Measurements from ENCODE around the gene PLD6.
"Not testable (repeated sequence)": the region's sequence is repeated elsewhere in the genome, so short reads cannot be mapped to it uniquely, and the experiment has no call there.

The PLD6 gene

DNA sequence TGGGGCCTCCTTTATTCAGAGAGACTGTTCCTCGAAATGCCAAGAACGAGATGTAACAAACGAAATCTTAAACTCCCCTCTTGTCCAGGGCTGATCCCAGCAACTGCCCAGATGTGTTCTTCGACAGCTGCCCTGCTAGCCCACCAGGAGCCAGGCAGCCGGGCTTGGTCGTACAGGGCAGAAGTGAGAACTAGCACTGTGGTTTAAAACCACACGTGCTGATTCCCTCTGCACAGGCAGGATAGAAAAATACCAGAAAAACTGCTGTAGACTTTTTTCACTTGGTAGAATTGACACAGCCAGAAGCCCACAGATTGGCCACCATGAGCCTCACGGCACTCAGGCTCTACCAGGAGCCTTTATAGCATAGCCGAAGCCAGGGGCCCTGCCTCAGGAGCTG is 33.1 kb downstream of the PLD6 start:
- no peak for DNase-seq

DNA sequence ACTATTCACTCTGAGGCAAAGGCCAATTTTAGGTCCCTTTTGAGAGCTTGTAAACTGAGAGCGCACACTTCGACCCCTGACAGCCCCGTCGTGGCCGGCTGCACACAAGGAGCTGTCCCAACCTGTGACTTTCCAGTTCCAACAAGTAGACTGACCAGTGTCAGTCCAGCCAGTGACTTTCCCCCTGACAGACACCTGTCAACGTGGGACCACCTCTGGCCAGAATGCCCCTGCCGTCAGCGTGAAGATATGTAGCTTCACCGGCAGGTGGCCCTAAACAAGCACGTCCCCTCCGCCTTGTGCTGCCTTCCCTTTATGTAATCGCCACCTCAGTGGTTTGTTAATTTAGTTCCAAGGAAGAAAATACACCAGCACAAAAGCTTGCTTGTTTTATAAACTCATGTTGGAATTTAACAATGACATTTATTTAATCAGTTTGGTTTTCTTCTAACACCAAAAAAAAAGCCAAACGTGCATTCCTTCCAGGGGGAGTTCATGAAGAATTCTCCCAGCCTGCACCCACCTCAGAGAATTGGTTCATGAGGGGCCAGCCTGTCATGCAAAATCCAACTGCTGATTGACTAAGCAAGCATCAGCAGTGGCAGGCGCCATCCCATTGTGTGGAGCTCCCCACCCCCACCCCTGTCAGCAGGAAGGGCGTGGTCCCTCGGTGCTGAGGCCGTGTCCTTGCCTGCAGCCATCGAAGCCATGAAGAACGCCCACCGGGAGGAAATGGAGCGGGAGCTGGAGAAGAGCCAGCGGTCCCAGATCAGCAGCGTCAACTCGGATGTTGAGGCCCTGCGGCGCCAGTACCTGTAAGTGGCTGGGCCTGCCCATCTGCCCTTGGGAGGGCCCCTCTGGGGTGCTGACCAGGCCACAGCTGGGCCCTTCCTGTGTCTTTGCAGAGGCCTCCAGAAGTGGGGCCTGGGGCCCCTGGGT is 33.9 kb downstream of the PLD6 start:
- DNase-seq, result no peak

DNA sequence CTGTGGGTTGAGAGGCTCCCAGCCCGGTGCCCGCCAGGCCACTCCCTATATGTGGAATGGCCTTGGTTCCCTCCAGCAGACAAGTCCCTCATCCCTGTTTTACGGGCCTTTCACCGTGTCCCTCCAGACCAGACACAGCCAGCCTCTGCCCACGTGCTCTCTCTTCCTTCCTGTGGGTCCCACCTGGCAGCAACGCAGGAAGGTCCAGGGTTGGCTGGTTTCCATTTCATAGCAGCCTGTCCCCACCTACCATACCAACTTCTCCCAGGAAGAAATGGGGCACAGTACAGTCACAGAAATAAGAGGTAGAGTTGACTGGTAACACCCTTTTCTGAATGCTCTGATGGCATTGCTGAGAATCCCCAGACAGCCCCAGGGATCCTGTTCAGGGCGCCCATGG is 34.9 kb downstream of the PLD6 start:
- no peak for DNase-seq

DNA sequence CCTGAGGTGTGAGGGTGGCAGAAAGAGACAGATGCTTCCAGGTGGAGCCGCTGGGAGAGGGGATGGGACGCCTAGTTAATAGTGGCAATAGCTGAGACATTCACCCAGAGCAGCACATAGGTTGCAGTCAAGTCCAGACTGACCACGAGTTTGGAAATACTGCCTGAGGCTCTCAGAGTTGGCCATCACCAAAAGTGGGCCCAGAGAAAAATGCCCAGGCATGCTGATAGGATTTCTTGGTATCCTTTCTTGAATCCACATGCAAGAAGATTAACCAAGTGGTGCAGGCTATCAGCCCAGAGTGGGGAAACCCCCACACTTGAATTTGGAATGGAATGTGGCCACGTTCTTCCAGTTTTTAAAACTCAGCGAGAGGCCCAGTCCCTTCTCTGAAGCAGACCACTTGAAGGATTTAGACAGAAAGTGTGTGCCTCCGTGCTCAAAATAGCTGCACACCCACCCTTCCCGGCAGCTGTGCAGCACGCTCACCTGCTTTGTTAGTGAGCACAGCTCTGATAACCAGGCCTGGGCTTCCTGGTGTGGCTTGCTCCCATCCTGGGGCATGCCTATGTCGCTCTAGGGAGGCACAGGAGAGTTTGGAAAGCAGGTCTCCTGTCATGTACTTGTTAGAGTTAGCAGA is 35.7 kb downstream of the PLD6 start:
- no peak for DNase-seq

DNA sequence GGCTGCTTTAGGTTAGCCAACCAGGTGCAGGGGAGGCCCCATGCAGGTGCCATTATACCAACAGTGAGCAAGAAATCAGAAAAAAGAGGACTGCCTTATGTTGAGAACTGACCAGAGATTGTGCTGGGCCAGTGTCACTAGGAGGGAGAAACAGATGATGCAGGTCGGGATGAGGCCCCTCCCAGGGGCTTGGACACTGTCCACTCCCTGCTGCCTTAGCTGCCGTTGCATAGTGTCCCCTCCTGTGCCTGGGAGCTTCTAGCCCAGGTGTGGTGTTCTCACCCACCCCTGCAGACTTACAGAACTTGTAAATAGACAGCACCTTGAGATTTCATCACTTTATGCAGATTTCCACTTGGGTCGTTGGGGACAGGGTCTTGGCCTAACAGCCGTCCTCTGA is 36.7 kb downstream of the PLD6 start:
- DNase-seq, result no peak

DNA sequence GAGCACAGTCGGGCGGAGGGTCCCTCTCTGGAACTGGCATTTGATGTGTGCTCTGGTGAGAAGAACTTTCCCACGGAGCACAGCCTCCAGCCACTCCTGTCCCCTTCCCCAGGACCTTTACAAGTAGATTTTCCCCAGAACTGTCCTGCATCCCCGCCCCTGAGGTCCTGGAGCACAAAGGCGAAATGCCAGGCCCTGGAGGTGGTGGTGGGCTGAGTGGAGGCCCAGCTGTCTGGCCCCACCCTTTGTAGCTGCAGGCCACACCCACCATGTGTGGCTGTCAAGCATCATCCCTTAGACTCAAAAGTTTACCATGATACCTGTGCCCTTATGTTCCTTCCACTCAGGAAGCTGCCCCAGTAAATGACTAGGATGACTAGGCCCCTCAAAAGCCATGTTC is 37.7 kb downstream of the PLD6 start:
- DNase-seq, result no peak

DNA sequence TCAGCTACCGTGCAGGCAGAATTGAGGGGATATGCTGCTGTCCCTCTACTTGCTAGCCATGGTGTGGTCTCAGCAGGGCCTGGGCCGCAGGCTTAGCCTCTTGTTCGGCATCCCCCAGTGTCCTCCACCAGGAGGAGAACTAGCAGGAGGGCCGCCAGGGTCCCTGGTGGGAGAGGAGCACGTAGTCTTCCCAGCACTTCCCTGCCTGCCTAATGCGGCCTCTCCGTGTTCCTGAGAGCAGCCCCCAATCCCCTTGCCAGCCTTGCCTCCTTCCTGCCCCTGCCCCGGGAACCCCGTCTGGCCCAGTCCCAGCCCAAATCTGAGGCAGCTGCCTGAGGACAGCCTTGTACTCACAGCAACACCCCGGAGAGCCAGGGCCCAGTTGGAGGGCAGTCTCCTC is 38.1 kb downstream of the PLD6 start:
- no peak for DNase-seq

DNA sequence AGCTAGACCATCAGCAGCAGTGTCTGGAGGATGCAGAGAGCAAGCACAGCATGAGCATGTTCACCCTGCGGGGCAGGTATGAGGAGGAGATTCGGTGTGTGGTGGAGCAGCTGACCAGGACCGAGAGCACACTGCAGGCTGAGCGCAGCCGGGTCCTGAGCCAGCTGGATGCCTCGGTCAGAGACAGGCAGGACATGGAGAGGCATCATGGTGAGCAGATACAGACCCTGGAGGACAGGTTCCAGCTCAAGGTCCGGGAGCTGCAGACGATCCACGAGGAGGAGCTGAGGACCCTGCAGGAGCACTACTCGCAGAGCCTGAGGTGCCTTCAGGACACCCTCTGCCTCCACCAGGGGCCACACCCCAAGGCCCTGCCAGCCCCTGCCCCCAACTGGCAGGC is 38.8 kb downstream of the PLD6 start:
- DNase-seq, result no peak

DNA sequence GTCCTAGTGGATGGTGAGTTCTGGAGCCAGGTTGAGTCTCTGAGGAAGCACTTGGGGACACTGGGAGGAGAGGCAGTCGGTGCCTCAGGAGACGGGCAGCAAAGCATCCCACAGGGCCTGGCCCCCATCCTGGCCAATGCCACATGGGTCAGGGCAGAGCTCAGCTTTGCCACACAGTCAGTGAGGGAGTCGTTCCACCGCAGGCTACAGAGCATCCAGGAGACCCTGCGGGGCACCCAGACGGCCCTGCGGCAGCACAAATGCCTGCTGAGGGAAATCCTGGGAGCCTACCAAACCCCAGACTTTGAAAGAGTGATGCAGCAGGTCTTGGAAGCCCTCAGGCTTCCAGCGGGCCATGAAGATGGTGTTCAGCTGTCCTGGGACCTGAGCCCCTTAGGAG is 39.7 kb downstream of the PLD6 start:
- no peak for DNase-seq

DNA sequence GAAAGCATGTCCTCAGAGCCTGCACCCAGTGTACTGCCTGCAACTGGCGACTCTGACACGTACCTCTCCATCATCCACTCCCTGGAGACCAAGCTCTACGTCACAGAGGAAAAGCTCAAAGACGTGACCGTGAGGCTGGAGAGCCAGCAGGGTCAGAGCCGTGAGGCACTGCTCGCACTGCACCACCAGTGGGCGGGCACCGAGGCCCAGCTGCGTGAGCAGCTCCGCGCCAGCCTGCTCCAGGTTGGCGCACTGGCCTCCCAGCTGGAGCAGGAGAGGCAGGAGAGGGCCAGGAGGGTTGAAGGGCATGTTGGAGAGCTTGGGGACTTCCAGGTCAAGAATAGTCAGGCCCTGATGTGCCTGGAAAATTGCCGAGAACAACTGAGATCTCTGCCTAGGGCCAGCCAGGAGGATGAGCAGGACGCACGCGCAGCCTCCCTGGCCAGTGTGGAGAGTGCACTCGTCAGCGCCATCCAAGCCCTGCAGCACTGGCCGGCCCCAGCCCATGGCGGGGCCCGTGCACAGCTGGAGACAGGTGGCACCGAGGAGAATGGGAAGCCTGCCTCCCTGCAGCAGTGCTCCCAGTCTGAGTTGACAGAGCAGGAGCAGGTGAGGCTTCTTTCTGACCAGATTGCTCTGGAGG is 40.3 kb downstream of the PLD6 start:
- DNase-seq, result no peak

DNA sequence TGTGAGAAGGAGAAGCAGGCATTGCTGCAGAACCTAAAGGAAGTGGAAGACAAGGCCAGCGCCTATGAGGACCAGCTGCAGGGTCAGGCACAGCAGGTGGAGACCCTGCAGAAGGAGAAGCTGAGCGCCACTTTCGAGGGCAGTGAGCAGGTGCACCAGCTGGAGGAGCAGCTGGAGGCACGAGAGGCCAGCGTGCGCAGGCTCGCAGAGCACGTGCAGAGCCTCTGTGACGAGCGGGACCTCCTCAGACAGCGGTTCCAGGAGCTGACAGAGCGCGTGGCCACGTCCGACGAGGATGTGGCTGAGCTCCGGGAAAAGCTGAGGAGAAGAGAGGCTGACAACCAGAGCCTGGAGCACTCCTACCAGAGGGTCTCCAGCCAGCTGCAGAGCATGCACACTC is 41.5 kb downstream of the PLD6 start:
- DNase-seq, result no peak

DNA sequence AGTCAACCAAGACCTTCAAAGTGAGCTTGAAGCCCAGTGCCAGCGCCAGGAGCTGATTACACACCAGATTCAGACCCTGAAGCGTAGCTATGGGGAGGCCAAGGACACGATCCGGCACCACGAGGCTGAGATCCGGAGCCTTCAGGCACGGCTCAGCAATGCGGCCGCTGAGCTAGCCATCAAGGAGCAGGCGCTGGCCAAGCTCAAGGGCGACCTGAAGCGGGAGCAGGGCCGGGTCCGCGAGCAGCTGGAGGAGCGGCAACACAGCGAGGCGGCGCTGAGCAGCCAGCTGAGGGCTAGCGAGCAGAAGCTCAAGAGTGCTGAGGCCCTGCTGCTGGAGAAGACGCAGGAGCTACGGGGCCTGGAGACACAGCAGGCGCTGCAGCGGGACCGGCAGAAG is 42.0 kb downstream of the PLD6 start:
- DNase-seq, result no peak

DNA sequence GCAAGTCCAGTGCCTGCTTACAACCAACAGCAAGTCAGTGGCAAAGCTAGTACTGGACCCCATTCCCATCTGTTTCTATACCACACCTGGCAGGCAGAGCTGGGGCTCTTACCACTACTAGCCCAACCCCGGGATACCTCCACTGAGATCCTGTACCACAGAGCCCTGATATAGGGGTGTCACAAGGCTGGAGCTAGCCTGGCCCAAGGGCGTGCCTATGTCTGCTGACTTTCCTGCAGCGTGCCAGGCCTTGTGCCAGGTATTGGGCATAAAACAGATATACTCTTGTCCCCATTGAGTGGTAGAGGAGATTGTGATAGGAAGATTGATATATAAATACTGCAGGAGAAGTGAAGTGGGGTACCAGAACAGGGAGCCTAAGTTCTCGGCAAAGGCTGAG is 44.4 kb downstream of the PLD6 start:
- DNase-seq, result no peak

DNA sequence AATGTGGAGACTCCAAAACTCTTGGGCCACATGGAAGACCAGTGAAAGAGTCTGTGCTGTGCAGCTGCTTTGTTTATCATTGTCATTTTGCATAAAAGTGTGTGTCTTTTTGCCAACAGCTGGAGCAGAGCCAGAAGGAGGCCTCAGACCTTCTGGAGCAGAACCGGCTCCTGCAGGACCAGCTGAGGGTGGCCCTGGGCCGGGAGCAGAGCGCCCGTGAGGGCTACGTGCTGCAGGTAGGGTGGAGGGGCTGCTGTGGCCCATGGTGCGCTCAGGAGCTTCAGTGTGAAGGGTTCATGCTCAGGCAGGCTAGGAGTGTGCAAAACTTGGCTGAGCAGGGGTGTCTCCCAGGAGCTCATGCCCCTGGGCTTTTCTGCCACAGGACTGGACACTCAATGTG is 45.0 kb downstream of the PLD6 start:
- no peak for DNase-seq

DNA sequence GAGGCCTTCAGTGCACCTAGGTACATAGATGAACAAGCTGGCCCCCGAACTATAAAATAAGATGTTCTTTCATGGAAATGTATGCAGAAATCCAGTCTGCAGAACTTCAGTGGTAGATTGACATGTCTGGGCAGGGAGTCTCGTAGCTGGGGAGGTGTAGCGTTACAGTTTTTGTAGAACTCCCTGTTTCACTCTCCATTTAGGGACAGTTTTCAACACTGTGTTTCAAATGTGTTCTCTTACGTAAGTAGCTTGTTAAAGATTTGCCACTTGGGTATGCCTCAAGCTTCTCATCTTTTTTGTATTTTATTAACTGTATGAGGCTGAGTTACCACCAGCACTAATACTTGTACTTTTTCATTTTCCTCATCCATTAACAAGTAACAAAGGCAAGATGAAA is 46.6 kb downstream of the PLD6 start:
- no peak for DNase-seq

DNA sequence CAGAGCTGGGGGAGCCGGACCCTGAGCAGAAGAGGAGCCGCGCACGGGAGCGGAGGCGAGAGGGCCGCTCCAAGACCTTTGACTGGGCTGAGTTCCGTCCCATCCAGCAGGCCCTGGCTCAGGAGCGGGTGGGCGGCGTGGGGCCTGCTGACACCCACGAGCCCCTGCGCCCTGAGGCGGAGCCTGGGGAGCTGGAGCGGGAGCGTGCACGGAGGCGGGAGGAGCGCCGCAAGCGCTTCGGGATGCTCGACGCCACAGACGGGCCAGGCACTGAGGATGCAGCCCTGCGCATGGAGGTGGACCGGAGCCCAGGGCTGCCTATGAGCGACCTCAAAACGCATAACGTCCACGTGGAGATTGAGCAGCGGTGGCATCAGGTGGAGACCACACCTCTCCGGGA is 47.6 kb downstream of the PLD6 start:
- not testable (repeated sequence) for DNase-seq

DNA sequence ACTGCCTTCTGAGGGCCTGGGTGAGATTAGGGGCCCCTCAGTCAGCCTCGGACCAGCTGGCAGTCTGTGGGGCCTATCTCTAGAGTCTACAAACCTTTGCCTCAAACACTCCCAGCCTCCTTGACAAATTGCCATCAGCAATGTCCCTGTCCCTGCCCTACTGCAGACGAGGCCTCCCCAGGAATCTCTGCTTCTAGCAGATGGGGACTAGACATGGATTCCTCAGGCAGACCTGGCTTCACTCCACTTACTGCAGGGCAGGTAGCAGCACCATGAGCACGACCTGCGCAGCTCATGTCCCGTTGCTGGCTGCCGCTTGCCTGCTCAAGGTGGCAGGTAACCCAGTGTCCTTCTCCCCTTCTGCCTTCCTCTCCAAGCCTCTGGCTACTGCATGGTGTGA is 49.1 kb downstream of the PLD6 start:
- no peak for DNase-seq

DNA sequence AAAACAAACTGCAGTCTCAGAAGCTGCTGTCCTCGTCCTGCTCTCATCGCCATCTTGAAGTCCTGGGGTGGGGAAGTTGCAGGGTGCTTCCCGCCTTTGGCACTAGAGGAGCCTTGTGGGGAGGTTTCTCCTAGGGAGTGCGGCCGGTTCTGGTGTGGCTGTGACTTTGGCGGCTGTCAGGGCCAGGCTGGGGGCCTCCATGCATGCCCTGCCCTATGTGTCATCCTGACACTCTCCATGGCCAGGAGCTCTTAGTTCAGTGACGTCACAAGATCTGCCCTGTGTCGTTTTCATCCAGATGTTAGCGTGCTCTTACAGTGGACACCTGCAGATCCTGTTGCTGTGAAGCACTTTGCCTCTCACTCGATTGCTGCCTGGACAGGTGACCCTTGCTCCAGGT is 49.6 kb downstream of the PLD6 start:
- DNase-seq, result no peak

DNA sequence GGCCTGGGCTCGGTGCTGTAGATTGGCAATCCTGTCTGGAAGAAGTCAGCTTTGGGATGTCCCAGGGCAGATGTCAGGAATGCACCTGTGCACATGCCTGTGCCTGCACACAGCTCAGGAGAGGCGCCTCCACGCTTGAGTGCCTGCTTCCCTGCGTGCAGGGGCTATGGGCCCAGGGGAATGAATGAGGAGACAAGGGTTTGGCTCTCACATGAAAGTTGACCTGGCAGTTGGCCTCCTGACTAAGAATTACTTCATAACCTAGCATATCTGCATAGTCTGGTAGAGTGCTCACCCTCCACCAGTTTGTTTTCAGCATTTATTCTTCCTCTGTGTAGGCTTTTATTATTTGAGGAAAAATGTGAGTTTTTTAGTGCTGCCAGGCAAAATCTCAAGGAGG is 50.0 kb downstream of the PLD6 start:
- DNase-seq, result no peak

DNA sequence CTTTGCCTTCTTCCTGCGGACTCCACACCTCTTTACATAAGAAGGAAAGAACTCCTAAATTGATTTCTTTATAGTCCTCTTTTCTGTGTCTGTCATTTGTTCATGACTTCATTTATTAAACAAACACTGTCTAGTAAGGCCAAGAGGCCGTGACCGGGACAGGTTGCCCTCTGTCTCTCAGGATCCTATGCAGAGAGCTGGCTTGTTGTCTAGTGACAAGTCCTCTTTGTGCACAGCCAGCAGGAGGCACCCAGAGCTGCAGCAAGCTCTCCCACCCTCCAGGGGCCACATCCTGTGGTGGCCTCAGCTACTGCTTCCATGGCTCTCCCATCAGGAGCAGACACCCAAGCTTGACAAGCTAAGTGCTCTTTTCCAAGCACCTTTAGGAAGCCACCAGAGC is 50.6 kb downstream of the PLD6 start:
- no peak for DNase-seq

DNA sequence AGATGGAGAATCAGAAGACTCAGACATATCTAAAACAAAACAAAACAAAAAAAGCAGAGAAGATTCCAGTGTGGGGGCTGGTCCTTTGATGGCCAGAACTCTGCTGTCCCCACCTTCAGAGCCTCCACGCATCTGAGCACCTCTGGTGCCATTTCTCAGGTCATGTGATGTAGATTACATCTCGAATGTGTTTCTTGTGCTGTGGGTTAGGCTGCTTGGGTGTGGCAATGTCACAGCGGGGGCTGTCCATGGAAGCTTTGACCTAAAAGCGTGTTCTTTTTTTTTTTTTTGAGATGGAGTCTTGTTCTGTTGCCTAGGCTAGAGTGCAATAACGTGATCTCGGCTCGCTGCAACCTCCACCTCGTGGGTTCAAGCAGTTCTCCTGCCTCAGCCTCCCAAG is 51.2 kb downstream of the PLD6 start:
- DNase-seq, result no peak

DNA sequence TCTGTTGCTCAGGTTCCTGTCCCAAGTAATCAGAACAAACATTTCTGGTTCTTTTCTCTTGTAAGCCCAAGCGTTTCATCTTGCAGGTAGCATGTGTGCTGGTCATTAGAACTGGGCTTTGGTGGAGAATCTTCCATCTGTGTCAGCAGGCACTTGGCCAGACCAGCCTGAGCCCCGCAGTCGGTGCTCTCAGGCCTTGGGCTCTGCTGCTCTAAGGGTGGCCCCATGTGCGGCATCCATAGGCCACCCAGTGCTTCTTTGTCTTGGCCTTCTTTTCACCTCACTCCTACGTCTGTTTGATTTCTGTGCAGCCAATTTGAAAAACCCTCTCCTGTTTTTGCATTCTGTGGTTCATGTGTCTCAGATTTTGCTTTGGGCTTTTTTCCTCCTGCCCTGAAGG is 51.6 kb downstream of the PLD6 start:
- DNase-seq, result no peak

DNA sequence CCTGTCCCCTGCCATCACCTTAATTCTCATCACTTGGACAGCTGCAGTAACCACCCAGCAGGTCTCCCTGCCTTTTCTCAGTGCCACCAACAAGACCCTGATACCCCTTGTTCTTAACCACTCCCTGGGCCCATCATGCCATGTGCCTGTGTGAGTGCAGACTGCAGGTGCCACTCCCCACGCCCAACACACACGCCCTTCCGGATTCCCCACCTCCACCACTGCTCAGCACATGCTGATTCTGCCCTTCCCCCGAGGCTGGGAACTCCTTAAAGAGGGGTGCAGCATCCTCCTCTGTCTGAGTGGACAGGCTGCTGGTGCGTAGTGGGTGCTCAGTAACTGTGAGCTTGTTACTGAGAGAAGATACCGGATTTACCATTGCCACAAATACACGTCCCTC is 52.4 kb downstream of the PLD6 start:
- DNase-seq, result no peak

DNA sequence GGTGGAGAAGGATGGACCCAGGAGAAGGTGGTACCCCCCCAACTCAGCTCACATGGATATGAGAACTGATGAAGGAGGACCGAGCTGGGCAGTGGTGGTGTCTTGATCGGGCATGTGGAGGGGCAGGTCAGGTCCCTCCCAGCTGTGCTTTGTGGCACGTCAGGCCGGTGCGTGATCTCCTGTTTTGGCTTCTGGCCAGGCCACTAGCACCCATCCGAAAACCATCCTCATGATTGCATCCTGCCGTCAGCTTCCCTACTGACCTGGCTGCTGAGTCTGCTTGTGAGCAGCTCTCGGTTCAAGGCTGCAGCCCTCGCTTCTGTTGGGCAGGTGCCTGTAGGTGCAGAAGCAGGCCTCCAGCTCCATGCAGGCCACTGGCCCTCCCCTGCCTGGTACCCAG is 53.1 kb downstream of the PLD6 start:
- DNase-seq, result no peak

Measured in NCI-H2029 (cell line).